Vagina (tissue), 2 donors: ENCODE data around the gene SECISBP2L.

Source experiments
- CTCF ChIP-seq, 3 experiments: fragments of 450-650 bp in 2 of 3; fragments of 200-600 bp in 1 of 3; sonication (generic) in 1 of 3; IDR thresholded peaks; one replicate each; pipeline ENCODE4 v1.5.1; 2017 to 2019; ENCODE audit warnings: antibody characterized with exemption in 3 of 3, mild to moderate bottlenecking in 2 of 3, moderate library complexity in 2 of 3
- POLR2AphosphoS5 ChIP-seq, 2 donors: sonication (generic); formaldehyde crosslinking; IDR thresholded peaks; one replicate each; pipeline ENCODE4 v1.9.0; 2017; ENCODE audit warnings: antibody characterized with exemption in 2 of 2, mild to moderate bottlenecking in 2 of 2, low read depth in 1 of 2; ENCODE audit not compliant: insufficient read depth in 1 of 2

GRCh38 chr15:48955370-48955769, 90.9 kb downstream of the SECISBP2L start:
- TF ChIP-seq POLR2AphosphoS5 (IDR thresholded peaks at IDR 0.05; ENCODE audit: insufficient read depth in 1 of 2, low read depth in 1 of 2) (no peak), CTCF (IDR thresholded peaks at IDR 0.05) (no peak)
